GM12878 (cell line): ENCODE measurements around the gene MLST8. TPM values are rescaled to one million over a fixed set of nuclear protein-coding genes. Genes with fewer than 3 reads are reported as not detected.

ENCODE experiments used
- ATAC-seq: fragments of 200-7000 bp; cut with Tn5 transposase; 3 replicates; pipeline ENCODE4 v1.9.1; 2020; ENCODE audit warnings: mild to moderate bottlenecking, moderate library complexity
- BruUV-seq: library from RNA; stranded (reverse); fragments of 400-500 nt; replicated peaks from 2 replicates; lab custom pipeline; 2021; lab: Mats Ljungman, UMichigan
- CTCF ChIA-PET: fragments of 300-600 bp; sonication (Branson Sonifier 250); formaldehyde crosslinking; extraction: SDS; loops from one replicate; lab custom pipeline; 2021; ENCODE audit warnings: inconsistent platforms; lab: Yijun Ruan, JAX
- POLR2A ChIA-PET: fragments of 350-600 bp; formaldehyde crosslinking; extraction: SDS; loops from one replicate; lab custom pipeline; 2021; ENCODE audit warnings: inconsistent platforms; lab: Charles Lee
- RAD21 ChIA-PET: fragments of 300-600 bp; sonication (Branson Sonifier 250); formaldehyde crosslinking; loops from one replicate; lab custom pipeline; 2023; ENCODE audit warnings: antibody characterized with exemption; ENCODE audit not compliant: unreplicated experiment; lab: Charles Lee
- SMC1A ChIA-PET: fragments of 300-600 bp; sonication (Branson Sonifier 250); formaldehyde crosslinking; loops from one replicate; lab custom pipeline; 2023; ENCODE audit not compliant: unreplicated experiment, uncharacterized antibody; lab: Charles Lee
- DNase-seq: peaks from one replicate; pipeline ENCODE4 v3.0.0-alpha.2; 2011; ENCODE audit warnings: low read depth, low spot score
- FAIRE-seq: peaks from 3 replicates; lab custom pipeline; 2011; peaks lifted over from hg19 to GRCh38; lab: Jason Lieb, UNC
- H2AFZ ChIP-seq: 2 replicates; pipeline ENCODE4 v1.6.0; 2011; ENCODE audit warnings: low read depth, low read length, control low read depth; ENCODE audit not compliant: control insufficient read depth
- H3K27ac ChIP-seq: 2 replicates; pipeline ENCODE4 v1.5.1; 2011; ENCODE audit warnings: control low read depth; ENCODE audit not compliant: control insufficient read depth, insufficient read depth
- H3K27me3 ChIP-seq, 2 experiments: replicated peaks in 1 of 2; 2 replicates each; pipeline versions ENCODE4 v1.6.0 to v1.6.1; 2011; ENCODE audit warnings: low read length in 1 of 2; ENCODE audit not compliant: control insufficient read depth in 2 of 2, insufficient read depth in 2 of 2
- H3K36me3 ChIP-seq, 2 experiments: 2 replicates each; pipeline ENCODE4 v1.5.1; 2011; ENCODE audit warnings: low read length in 1 of 2; ENCODE audit not compliant: control insufficient read depth in 2 of 2, insufficient read depth in 2 of 2
- H3K4me1 ChIP-seq: 2 replicates; pipeline ENCODE4 v1.6.1; 2011; ENCODE audit warnings: mild to moderate bottlenecking, low read length, moderate library complexity, mixed read lengths; ENCODE audit not compliant: control insufficient read depth, insufficient read depth
- H3K4me2 ChIP-seq: 2 replicates; pipeline ENCODE4 v1.6.0; 2011; ENCODE audit warnings: control low read depth; ENCODE audit not compliant: control insufficient read depth, insufficient read depth
- H3K4me3 ChIP-seq: fragments of 200-600 bp; sonication (generic); 2 replicates; pipeline ENCODE4 v1.5.1; 2016
- H3K79me2 ChIP-seq: 2 replicates; pipeline ENCODE4 v1.6.0; 2011; ENCODE audit warnings: low read length; ENCODE audit not compliant: control insufficient read depth, insufficient read depth
- H3K9ac ChIP-seq: 2 replicates; pipeline ENCODE4 v1.8.0; 2011; ENCODE audit warnings: low read length, control low read depth, mixed read lengths; ENCODE audit not compliant: control insufficient read depth, insufficient read depth
- H3K9me3 ChIP-seq: replicated peaks from 3 replicates; pipeline ENCODE4 v1.5.1; 2011; ENCODE audit warnings: mild to moderate bottlenecking, low read length; ENCODE audit not compliant: control insufficient read depth, insufficient read depth
- H4K20me1 ChIP-seq: 2 replicates; pipeline ENCODE4 v1.6.0; 2011; ENCODE audit not compliant: control insufficient read depth, insufficient read depth
- BHLHE40 ChIP-seq, 2 experiments: fragments of 450-650 bp in 1 of 2; IDR thresholded peaks; 2 replicates each; pipeline ENCODE4 v1.6.1; 2011 to 2017; ENCODE audit warnings: low read depth in 2 of 2, borderline replicate concordance in 1 of 2, improper control_type of control experiment in 1 of 2, low read length in 1 of 2, mild to moderate bottlenecking in 1 of 2
- FOXM1 ChIP-seq: IDR thresholded peaks from 2 replicates; pipeline ENCODE4 v1.6.1; 2012; ENCODE audit warnings: low read depth, mild to moderate bottlenecking, inconsistent platforms, low read length, moderate library complexity
- NFXL1 ChIP-seq: fragments of 450-650 bp; IDR thresholded peaks from 2 replicates; pipeline ENCODE4 v1.6.1; 2017; ENCODE audit warnings: antibody characterized with exemption, mild to moderate bottlenecking, borderline replicate concordance
- NR2C1 ChIP-seq: fragments of 450-650 bp; IDR thresholded peaks from 2 replicates; pipeline ENCODE4 v1.6.1; 2017; ENCODE audit warnings: antibody characterized with exemption, mild to moderate bottlenecking, moderate library complexity
- NR2F1 ChIP-seq: fragments of 450-650 bp; conservative IDR thresholded peaks from 2 replicates; pipeline ENCODE4 v1.6.1; 2017; ENCODE audit warnings: mild to moderate bottlenecking
- WGBS: methylation state at CpG from one replicate; pipeline ENCODE4 v1.1.6; 2016; ENCODE audit warnings: low lambda C conversion rate; ENCODE audit not compliant: insufficient replicate concordance, insufficient coverage; ENCODE audit errors: missing lambda C conversion rate; 5-methylcytosine and 5-hydroxymethylcytosine counted together
- in situ Hi-C: fragments of 300-500 bp; cut with MboI; formaldehyde crosslinking; loops from 9 replicates; pipeline ENCODE4 v1.14.3; 2018; ENCODE audit warnings: mixed read lengths
- intact Hi-C: fragments of 100-400 bp; cut with micrococcal nuclease; formaldehyde crosslinking; loops from one replicate; pipeline ENCODE4 v1.14.2; 2022; ENCODE audit not compliant: unreplicated experiment
- polyA plus RNA-seq, 11 experiments: library from polyadenylated mRNA; depleted of rRNA in 4 of 11; unstranded in 6 of 11; stranded (reverse) in 5 of 11; fragments of >200 nt; fragmentation: Nextera tagmentation in 4 of 11; fragmentation: Illumina TruSeq in 1 of 11; extraction: Ambion mirVana in 4 of 11; extraction: Trizol in 1 of 11; gene quantifications; 1 replicate in 1 of 11; 2 replicates in 10 of 11; pipeline versions ENCODE4 v1.2.1 to v1.2.3, GENCODE V29; 2011 to 2016; ENCODE audit warnings: inconsistent platforms in 2 of 11, missing spikeins in 2 of 11, low read depth in 1 of 11
- total RNA-seq, 4 experiments: library from RNA; depleted of rRNA in 3 of 4; stranded (reverse); fragments of >200 nt in 3 of 4; fragmentation: Illumina TruSeq in 1 of 4; extraction: Trizol in 1 of 4; gene quantifications; 2 replicates each; pipeline versions ENCODE4 v1.2.1 to v1.2.3, GENCODE V29; 2013 to 2021

Gene MLST8
- total and polyA plus RNA-seq, 10 of the 15 experiments (the other 5 are each of a cell fraction or from before 2014, with no cell fraction given): 1.0 to 114 (median 64.2) TPM

DNA sequence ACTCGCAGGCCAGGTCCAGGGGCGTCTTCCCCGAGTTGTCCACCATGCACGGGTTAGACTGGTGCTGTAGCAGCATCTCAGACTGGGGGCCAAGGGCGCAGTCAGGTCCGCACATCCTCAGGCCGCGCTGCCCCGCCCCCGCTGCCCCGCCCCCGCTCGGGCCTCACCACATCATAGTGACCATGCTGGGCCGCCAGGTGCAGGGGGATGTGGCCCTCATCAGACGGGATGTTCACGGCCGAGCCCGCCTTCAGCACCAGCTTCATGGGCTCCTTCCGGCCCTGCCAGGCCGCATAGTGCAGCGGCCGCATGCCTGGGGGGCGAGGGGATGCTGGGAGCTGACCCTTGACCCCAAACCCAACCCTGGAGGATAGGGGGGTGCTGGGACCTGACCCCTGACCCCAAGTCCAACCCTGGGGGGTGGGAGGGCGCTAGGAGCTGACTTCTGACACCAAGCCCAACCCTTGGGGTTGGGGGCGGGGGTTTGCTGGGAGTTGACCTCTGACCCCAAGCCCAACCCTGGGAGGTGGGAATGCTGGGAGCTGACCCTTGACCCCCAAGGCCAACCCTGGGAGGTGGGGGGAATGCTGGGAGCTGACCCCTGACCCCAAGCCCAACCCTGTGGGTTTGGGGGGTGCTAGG, 15.9 kb upstream of the MLST8 start:
- in situ Hi-C loops: no loop called here
- no peak for DNase-seq
- CTCF ChIA-PET: no interaction called here

DNA sequence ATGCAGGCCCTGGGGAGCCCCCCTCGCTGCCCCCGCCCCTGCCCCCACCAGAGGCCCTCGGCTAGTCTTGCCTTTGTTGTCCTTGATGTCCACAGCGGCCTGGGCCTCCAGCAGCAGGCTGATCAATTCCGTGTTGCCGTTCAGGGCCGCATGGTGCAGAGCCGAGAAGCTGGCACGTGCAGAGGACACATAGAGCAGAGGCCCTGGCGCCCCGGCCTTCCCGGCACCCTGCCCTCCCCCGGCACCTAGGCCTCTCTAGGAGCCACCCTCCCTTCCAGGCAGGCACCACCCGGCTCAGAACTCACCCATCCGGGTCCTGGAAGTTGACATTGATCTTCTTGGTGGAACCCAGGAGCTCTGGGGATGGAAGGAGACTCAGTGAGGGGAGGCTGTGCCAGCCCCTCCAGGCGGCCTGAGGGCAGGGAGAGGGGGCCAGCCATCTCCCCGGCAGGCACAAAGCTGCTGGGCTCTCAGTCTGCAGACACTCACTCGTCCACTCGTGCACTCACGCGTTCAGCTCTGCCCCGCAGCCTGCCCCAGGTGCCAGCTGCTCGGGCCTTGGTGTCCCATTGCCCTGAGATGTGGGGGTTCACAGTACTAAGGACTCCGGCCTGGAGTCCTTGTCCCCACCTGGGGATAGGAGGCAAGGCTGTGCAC, 15.1 kb upstream of the MLST8 start:
- intact Hi-C loops: no loop called here
- TF ChIP-seq BHLHE40 (IDR thresholded peaks at IDR 0.05; ENCODE audit: borderline replicate concordance in 1 of 2, low read depth in 2 of 2, low read length in 1 of 2) (0 out of 4 replicates have a peak, but pooled peaks of 1 of the 2 experiments have one; percentile 6), NFXL1 (no peak)
- no peak overlapping the region for H3K27ac ChIP-seq
- no peaks in the 10 kb centered on the region; the same call in 1 of the 2 replicates for H3K4me1 ChIP-seq
- ChIA-PET RAD21 (no interaction called here), CTCF (no interaction called here), SMC1A (no interaction called here), POLR2A (no interaction called here)
- peaks cover 3 to 5% of the 10 kb centered on the region in 2 experiments; a peak in 3 of 4 replicates for H3K27me3 ChIP-seq
- no peaks in the 10 kb centered on the region for H4K20me1 ChIP-seq
- no peaks in the 10 kb centered on the region for H3K9me3 ChIP-seq
- BruUV-seq: no TSS peak
- DNase-seq: no peak
- no peak for FAIRE-seq
- no peaks in the 10 kb centered on the region for H3K36me3 ChIP-seq
- no peaks in the 10 kb centered on the region for H3K79me2 ChIP-seq
- no peak overlapping the region for H2AFZ ChIP-seq
- no peak overlapping the region for H3K9ac ChIP-seq
- 35% methylated on average over 20 of the region's 24 CpGs for WGBS
- no peak for ATAC-seq
- H3K4me3 ChIP-seq: no peak overlapping the region
- no peak overlapping the region for H3K4me2 ChIP-seq
- in situ Hi-C loops: no loop called here

More for the DNA sequence above, 15.9 kb upstream of the MLST8 start:
- FAIRE-seq (no peak), ATAC-seq (no peak)
- Histone ChIP-seq H3K36me3 (no peaks in the 10 kb centered on the region), H3K4me2 (no peak overlapping the region), H3K4me3 (no peak overlapping the region), H3K79me2 (no peaks in the 10 kb centered on the region), H2AFZ (no peak overlapping the region), H3K9ac (no peak overlapping the region), H3K9me3 (no peaks in the 10 kb centered on the region), H3K4me1 (no peaks in the 10 kb centered on the region), H3K27me3 (no peaks in the 10 kb centered on the region), H3K27ac (no peak overlapping the region), H4K20me1 (no peaks in the 10 kb centered on the region)
- RAD21 ChIA-PET: no interaction called here
- SMC1A ChIA-PET: no interaction called here
- POLR2A ChIA-PET: no interaction called here
- BruUV-seq: no TSS peak
- WGBS: 64% methylated on average over 25 of the region's 25 CpGs
- TF ChIP-seq NR2C1 (peak; percentile 57; the same call in 1 of the 2 replicates), NR2F1 (peak; percentile 62; the same call in 1 of the 2 replicates), FOXM1 (no peak)
- intact Hi-C loops: no loop called here
